ENCODE measurements around the gene TSPO2. TPM values are rescaled to one million over a fixed set of nuclear protein-coding genes. Genes with fewer than 3 reads are reported as not detected.

The TSPO2 gene
- total and polyA plus RNA-seq, 2 of the 13 experiments (the other 11 are each of a cell fraction or from before 2014, with no cell fraction given): 0.55 TPM; not detected in 1

DNA sequence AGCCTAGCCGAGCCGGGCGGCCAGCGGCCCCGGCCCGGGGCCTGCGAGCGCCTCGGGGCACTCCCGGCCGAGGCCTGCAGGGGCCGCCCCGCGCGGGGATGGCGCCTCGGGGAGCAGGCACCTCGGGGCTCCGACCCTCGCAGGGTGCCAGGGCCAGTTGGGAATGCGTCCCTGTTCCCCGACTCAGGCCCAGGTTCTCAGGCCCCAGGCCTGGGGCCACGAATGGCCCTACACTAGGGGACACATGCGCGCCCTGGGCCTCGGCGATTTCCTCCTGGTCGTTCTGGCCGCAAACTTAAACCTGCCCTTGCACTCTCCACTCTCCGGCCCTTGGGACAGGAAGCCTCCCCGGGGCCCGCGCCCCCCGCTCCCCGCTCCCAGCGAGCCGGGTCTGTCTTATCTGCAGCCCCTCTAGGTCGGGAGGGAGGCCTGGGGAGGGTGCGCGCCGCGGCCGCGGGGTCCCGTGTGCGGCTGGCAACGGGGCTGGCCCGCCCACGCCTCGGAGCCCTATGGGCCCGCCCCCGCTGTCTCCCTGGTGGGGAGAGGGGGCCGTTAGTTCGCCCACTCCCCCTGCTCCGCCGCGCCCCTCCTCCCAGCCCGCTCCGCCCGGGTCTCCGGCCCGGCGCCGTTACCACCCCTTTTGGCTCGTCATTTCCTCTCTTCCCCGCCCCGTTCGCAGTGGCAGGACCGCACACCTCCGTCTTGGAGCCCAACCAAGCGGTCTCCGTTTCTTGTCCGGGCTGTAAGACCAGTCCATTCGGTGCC, 31.1 kb downstream of the TSPO2 start (continued):
- TF ChIP-seq, protein P1, sequence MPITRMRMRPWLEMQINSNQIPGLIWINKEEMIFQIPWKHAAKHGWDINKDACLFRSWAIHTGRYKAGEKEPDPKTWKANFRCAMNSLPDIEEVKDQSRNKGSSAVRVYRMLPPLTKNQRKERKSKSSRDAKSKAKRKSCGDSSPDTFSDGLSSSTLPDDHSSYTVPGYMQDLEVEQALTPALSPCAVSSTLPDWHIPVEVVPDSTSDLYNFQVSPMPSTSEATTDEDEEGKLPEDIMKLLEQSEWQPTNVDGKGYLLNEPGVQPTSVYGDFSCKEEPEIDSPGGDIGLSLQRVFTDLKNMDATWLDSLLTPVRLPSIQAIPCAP (CRISPR knock-in tag; IDR thresholded peaks at IDR 0.05; ENCODE audit: low read depth): no peak
- TF ChIP-seq DDIT3 (CRISPR knock-in tag; IDR thresholded peaks at IDR 0.05) (no peak), ZNF564 (CRISPR knock-in tag; IDR thresholded peaks at IDR 0.05) (peak; percentile 52; the same call in 1 of the 2 replicates), NKX3-1 (CRISPR knock-in tag; IDR thresholded peaks at IDR 0.05) (peak; percentile 53), PRDM15 (CRISPR knock-in tag; IDR thresholded peaks at IDR 0.05) (peak; percentile 74; the same call in 1 of the 2 replicates), ZBTB21 (CRISPR knock-in tag; IDR thresholded peaks at IDR 0.05) (no peak), ZNF652 (CRISPR knock-in tag; IDR thresholded peaks at IDR 0.05; ENCODE audit: borderline replicate concordance, low read depth) (no peak), SP5 (CRISPR knock-in tag; IDR thresholded peaks at IDR 0.05; ENCODE audit: borderline replicate concordance, low read depth) (peak; percentile 84), TARDBP (CRISPR knock-in tag; IDR thresholded peaks at IDR 0.05) (no peak), ZFP91 (CRISPR knock-in tag; IDR thresholded peaks at IDR 0.05; ENCODE audit: borderline replicate concordance) (no peak; the same call in none of the 2 replicates), ZNF276 (CRISPR knock-in tag; IDR thresholded peaks at IDR 0.05; ENCODE audit: low read depth) (no peak; the same call in 1 of the 2 replicates), CBFB (CRISPR knock-in tag; IDR thresholded peaks at IDR 0.05) (no peak), SNAI1 (CRISPR knock-in tag; IDR thresholded peaks at IDR 0.05; ENCODE audit: borderline replicate concordance) (no peak), ZNF460 (CRISPR knock-in tag; IDR thresholded peaks at IDR 0.05; ENCODE audit: borderline replicate concordance) (no peak), TIGD3 (CRISPR knock-in tag; IDR thresholded peaks at IDR 0.05; ENCODE audit: borderline replicate concordance) (no peak)
- TF ChIP-seq, protein P2, sequence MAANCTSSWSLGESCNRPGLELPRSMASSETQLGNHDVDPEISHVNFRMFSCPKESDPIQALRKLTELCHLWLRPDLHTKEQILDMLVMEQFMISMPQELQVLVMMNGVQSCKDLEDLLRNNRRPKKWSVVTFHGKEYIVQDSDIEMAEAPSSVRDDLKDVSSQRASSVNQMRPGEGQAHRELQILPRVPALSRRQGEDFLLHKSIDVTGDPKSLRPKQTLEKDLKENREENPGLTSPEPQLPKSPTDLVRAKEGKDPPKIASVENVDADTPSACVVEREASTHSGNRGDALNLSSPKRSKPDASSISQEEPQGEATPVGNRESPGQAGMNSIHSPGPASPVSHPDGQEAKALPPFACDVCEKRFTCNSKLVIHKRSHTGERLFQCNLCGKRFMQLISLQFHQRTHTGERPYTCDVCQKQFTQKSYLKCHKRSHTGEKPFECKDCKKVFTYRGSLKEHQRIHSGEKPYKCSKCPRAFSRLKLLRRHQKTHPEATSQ (CRISPR knock-in tag; IDR thresholded peaks at IDR 0.05; ENCODE audit: borderline replicate concordance): no peak

Data from HepG2 (cell line).